Measurements from ENCODE around the gene PRRX2. TPM values are rescaled to one million over a fixed set of nuclear protein-coding genes. Genes with fewer than 3 reads are reported as not detected.
A peak's percentile ranks its signal among the peaks of the same experiment; 100 is the strongest.

PRRX2 gene
- total and polyA plus RNA-seq, 2 of the 4 experiments (the other 2 are of a cell fraction) = 12.7 to 35.5 TPM

GRCh38 chr9:129702589-129703520, 37.4 kb downstream of the PRRX2 start:
- Histone ChIP-seq H3K23ac (ENCODE audit: low read depth, low read length) (peak overlapping the region; percentile 59), H2BK120ac (ENCODE audit: low read depth, low read length) (peak overlapping the region; percentile 48), H2BK20ac (ENCODE audit: low read depth, low read length) (peak overlapping the region; percentile 51), H3K9me1 (ENCODE audit: insufficient read depth, low read length) (peaks cover 26% of the 10 kb centered on the region), H3K27ac (ENCODE audit: insufficient read depth, low read length) (peak overlapping the region; percentile 18), H3K9me3 (ENCODE audit: control insufficient read depth, insufficient read depth, low read length) (no peaks in the 10 kb centered on the region), H3K4ac (ENCODE audit: low read depth, low read length) (peak overlapping the region; percentile 73), H2AK5ac (ENCODE audit: low read depth, low read length) (peak overlapping the region; percentile 74), H3K56ac (ENCODE audit: extremely low read depth, insufficient read depth, low read length) (peak overlapping the region; percentile 35; the same call in 1 of the 2 replicates), H2AFZ (replicated peaks; ENCODE audit: low read length, poor library complexity) (peak overlapping the region; percentile 79), H4K8ac (ENCODE audit: low read depth in 2 of 2, low read length in 2 of 2) (peak overlapping the region; percentile 12 to 62; a peak in 3 of 4 replicates), H3K4me1 (ENCODE audit: control insufficient read depth, insufficient read depth, low read length) (peaks cover 34% of the 10 kb centered on the region), H3K4me2 (ENCODE audit: low read depth, low read length) (no peak overlapping the region), H3K27me3 (ENCODE audit: control insufficient read depth, insufficient read depth, low read length) (no peaks in the 10 kb centered on the region), H3K18ac (ENCODE audit: low read depth, low read length) (peak overlapping the region; percentile 10; the same call in 1 of the 2 replicates), H4K5ac (ENCODE audit: low read depth, low read length) (peak overlapping the region; percentile 21), H2BK15ac (ENCODE audit: low read depth, low read length) (peak overlapping the region; percentile 90), H3K36me3 (ENCODE audit: control insufficient read depth, insufficient read depth, low read length) (peaks cover 10% of the 10 kb centered on the region), H4K20me1 (ENCODE audit: insufficient read depth, low read length) (no peaks in the 10 kb centered on the region), H3K9ac (ENCODE audit: low read depth, low read length) (0 out of 2 replicates have a peak overlapping the region, but pooled peaks have one; percentile 9), H2BK5ac (ENCODE audit: low read depth, low read length, poor library complexity, severe bottlenecking) (peak overlapping the region; percentile 35), H3K4me3 (ENCODE audit: insufficient read depth, low read depth, low read length) (no peak overlapping the region), H3K14ac (replicated peaks; ENCODE audit: low read depth, low read length) (peak overlapping the region; percentile 58; the same call in 1 of the 2 replicates), H3K79me1 (ENCODE audit: low read depth in 1 of 2, low read length in 2 of 2) (peaks cover 41 to 83% of the 10 kb centered on the region in 2 experiments), H2AK9ac (replicated peaks; ENCODE audit: low read depth, low read length, poor library complexity) (peak overlapping the region; percentile 76), H4K91ac (ENCODE audit: insufficient read depth, low read depth, low read length) (peak overlapping the region; percentile 62)
- dilution Hi-C loops (cut with HindIII; ENCODE audit: low sequenced_read_pairs, unreplicated experiment) = no loop called here
- ATAC-seq (ENCODE audit: low read depth) (peak; percentile 31), DNase-seq (peak; percentile 88)
- CTCF ChIA-PET = no interaction called here
- intact Hi-C loops (cut with micrococcal nuclease) = no loop called here
- WGBS, 2 experiments (ENCODE audit: extremely low coverage in 2 of 2, insufficient read length in 1 of 2) = 37% methylated on average over 11 of the region's 19 CpGs; no CpG with 5 or more reads in 1 of the 2 experiments
- no peak for TF ChIP-seq CTCF (conservative IDR thresholded peaks at IDR 0.05; ENCODE audit: low read depth, low read length)
- no peak for TF ChIP-seq RAD21 (IDR thresholded peaks at IDR 0.05; ENCODE audit: low read length)
- TF ChIP-seq, protein P1, sequence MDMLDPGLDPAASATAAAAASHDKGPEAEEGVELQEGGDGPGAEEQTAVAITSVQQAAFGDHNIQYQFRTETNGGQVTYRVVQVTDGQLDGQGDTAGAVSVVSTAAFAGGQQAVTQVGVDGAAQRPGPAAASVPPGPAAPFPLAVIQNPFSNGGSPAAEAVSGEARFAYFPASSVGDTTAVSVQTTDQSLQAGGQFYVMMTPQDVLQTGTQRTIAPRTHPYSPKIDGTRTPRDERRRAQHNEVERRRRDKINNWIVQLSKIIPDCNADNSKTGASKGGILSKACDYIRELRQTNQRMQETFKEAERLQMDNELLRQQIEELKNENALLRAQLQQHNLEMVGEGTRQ (IDR thresholded peaks at IDR 0.05; ENCODE audit: low read depth, low read length) = peak; percentile 47
- TF ChIP-seq POLR2A (IDR thresholded peaks at IDR 0.05; ENCODE audit: low read depth, low read length) = peak; percentile 31; the same call in 1 of the 2 replicates
- TF ChIP-seq MXI1 (IDR thresholded peaks at IDR 0.05; ENCODE audit: borderline replicate concordance, low read depth, low read length) = peak; percentile 75; the same call in 1 of the 2 replicates
- in situ Hi-C loops (cut with MboI; ENCODE audit: low sequenced_read_pairs) = no loop called here
- POLR2A ChIA-PET (ENCODE audit: unreplicated experiment) = no interaction called here
- BruUV-seq (replicated peaks) = no TSS peak

All from IMR-90 (cell line).